HG02943 (cell line): ENCODE measurements around the gene IGIP.
"Not testable (repeated sequence)": the region's sequence is repeated elsewhere in the genome, so short reads cannot be mapped to it uniquely, and the experiment has no call there.

ENCODE experiments used
- ATAC-seq: cut with Tn5 transposase; IDR thresholded peaks from one replicate; pipeline ENCODE4 v1.9.1; 2021; ENCODE audit warnings: mild to moderate bottlenecking, low read depth, moderate library complexity; ENCODE audit not compliant: unreplicated experiment

IGIP gene

DNA sequence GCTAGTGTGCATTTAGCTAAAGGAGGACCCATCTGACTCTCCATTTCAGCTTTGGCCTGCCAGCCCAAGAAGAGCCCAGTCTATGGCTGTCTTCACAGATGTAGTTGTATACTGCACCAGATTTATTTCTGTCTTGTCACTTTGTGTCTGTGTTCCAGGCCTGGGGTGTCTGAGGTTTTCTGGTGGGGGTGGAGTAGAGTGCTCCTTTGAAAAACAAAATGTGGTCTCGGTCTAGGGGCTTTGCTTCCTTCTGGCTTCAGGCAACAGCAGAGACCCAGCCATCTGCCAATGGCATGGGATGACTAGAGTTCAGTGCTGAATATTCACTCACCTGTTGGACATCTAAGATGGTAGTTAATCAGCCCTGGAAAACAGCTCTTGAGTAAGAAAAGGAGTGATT, 10.9 kb downstream of the IGIP start:
- no peak for ATAC-seq

DNA sequence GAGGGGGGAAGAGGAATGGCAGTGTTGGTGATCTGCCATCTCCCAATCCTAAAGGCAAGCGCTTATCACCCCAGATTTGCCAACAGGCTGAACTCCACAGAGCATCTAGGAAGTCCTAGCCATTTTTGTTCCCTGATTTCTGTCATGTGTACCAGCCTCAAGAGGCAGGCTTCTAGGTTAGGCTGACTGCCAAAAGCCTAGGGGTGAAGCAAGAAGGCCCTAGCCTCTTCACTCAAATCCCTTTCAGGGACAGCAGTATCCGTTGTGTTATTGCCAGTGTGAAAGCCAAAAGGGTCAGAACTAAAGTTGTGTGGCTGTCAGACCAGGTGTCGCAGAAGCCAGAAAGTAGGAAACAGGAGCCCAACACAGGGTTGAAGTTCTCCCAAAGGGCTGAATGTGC, 14.7 kb downstream of the IGIP start:
- no peak for ATAC-seq

DNA sequence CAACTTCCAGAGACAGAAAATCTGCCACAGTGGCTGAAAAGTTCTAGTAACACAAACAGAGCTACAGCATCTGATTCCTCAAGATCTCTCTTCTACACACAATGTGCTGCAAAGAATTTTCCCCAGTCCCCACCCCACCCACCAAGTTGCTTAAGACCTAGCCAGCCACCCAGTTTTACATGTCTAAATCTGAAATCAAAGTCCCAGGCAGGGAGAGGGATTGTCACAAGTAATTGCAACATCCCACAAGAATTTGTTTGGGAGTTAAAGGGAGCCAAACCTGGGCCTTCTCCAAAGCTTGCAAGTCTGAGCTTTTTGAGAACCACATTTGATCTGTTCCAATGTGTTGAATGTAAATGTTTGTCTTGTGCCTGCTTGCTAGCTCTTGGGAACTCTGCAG, 15.5 kb downstream of the IGIP start:
- ATAC-seq, result no peak

DNA sequence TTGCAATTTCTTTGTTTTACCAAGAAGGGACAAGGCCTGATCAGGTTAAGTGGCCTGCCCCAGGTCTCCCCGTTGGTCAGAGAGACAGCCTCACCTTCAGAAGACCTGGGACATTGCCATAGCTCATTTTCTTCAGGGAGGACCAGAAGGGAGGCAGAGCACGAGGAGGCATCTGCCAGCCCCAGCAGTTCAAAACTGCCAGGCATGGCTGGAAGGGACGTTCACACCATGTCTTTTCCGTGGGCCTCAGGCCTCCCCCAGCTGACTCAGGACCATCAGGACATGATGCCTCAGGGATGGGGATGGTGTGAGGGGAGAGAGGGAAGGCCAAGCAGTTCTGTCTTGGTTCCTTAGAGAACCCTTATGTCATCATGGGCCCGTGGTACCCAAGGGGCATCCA, 16.5 kb downstream of the IGIP start:
- ATAC-seq, result no peak

DNA sequence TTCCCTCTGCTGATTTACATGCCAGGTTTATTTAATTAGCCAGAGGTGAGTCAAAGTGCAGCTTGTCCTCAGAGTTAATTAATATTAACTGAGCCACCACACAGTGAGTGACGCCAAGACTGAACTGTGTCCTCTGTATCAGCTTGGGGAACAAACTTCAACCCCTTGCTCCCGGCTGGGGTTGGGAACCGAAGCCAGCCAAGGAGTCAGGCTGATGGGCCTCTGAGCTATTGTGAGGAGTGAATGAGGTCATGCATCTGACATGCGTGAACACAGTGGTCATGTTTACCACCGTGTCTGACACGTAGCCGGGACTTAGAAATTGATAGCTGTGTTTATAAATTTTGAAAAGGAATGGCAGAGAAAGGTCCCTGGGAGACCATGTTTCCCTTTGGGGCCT, 17.1 kb downstream of the IGIP start:
- no peak for ATAC-seq

DNA sequence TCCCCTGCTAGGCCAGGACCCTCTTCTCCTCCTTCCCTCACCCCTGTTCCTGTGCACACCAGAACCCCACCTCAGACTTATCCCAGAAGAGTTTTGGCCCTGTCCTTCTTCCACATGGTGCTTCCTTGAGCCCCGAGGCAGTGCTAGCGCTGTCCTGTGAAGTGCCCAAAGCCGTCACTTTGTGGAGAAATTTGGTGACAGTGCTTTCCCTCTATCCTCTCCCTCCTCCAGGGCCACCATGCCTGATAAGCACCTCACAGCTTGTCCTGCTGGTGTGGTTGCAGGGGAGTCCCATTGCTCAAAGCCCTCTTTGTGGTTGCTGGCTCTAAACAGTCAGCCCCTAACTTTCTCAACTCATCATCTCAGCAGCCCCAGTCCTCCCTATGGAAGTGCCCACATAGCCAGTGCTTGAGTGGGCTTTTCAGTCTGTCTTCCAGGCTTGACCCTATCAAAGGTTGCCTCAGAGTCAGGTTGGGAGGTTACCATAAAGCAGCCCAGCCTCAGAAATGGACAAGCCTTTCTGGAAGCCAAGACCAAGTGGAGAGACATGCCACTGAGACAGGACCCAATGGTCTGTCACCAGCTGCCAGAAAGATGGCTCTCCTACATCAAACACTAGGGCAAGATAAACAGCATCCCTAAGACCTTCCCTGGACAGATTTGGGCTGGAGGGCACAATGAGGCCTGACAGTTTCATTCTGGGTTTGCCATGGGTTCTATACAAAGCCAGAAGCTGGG, 18.0 kb downstream of the IGIP start:
- ATAC-seq, result no peak

DNA sequence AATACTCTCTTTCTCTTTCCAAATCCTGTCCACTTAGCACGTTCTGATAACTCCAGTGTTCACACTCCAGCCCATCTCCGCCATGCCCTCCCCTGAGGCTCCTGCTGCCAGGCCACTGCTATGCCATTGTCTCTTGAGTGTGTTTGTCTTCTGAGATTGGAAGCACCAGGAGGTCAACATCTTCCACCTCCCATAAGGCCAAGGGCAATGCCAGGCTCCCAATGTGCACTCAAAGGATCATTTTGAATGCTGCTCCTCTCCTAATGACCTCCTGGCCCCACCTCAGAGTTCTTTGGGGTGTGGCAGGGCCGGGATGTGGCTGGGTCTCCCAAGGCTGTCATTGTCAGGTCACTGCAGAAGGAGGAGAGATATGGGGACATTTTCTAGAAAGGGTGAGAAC, 19.5 kb downstream of the IGIP start:
- no peak for ATAC-seq

DNA sequence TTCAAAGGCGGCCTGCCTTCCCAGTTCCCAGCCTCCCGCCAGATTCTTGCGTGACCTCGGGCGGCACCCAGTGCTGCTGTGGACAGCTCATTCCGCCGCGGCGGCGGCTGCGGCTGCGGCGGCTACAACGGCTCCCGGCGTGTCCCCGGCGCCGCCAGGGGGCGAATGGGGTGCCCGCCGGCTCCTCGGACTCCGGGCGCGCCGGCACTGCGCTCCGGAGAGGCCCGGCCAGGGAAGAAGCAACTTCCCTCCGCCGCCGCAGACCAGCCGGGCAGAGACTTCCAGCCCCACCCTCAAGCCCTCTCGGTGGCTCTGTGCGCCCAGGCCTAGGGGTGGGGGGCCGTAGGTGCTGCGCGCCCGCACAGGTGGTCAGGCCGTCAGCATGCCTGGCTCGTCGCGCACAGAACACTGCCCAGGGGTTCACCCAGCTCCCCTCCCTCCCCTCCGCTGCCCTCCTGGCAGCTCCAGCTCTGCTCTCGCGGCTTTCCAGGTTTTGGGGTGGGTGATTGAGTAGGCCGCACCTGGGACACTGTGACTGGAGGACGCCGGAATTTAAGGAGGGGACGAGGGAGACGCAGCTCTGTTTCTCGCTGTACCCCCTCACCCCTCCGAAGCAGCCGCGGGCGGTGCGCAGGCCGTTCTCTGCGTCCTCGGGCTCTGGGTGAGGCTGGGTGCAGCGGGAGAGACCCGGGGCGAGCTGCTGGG, 20.2 kb downstream of the IGIP start:
- ATAC-seq, result no peak

DNA sequence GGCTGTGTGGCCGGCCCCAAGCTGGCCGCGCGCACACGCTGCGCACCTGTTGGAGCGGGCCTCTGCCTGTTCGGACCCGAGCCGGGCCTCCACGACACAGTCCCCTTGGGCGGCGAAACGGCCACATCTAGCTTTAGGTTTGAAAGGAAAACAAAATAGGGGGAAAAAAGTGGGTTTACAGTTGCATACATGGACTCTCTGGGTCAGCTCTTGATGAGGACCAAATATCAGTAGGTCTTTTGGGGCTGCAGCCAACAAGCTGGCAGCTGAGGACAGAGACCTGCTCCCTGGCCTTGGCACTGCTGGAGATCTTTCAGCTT, 20.7 kb downstream of the IGIP start:
- ATAC-seq, result no peak

DNA sequence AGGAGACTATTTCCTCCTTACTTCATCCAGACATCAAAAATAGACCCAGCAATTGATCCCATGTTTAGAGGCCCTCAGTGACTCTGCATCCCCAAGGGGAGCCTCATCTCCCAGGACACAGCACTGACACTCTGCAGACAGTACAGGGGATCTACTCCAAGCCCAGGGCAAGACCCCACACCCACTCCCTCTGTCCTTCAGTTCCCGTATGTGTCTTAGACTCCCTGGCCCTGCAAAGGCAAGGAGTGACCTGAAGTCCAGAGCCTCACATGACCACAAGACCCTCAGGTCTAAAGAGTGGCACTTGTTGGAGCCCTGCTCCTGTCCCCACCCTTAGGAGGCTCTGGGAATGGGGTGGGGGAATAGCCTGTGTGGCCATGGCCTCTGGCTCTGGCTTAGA, 21.7 kb downstream of the IGIP start:
- ATAC-seq, result no peak

DNA sequence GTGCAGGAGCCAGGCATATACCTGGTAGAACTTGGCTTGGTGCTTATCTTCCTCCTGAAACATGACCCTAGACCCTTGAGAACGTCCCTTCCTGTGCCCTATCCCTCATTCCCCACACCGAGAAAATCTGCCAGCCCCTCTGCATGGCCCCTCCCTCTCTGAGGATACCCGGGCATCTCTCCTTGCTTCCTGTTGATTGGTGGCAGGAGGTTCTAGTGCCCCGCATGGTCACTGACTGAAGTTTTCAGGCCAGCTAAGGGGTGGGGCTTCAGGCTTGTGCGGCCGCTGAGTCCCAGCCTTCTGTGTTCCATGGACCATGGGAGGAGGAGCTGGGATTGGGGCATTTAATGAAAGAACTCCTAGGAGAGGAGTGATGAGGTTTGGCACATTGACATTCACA, 22.8 kb downstream of the IGIP start:
- ATAC-seq, result no peak

DNA sequence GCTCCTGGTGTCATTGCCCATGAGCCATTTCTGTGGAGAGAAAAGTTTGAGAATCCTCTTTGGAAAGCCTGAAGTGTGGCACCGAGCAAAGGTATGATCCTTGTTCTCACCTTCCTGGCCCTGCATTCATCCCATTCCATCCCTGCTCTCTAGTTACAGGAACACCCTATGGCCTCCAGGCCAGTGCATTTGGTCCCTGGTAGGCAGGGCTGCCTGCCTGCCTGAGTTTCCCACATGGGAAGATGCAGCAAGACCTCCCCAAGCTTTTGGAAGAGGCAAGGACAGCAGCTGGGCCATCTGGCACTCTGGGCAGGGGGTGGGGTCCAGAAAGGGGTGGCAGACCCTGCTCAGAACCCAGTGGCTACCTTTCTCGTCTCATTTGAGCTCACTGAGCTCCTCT, 24.5 kb downstream of the IGIP start:
- no peak for ATAC-seq

DNA sequence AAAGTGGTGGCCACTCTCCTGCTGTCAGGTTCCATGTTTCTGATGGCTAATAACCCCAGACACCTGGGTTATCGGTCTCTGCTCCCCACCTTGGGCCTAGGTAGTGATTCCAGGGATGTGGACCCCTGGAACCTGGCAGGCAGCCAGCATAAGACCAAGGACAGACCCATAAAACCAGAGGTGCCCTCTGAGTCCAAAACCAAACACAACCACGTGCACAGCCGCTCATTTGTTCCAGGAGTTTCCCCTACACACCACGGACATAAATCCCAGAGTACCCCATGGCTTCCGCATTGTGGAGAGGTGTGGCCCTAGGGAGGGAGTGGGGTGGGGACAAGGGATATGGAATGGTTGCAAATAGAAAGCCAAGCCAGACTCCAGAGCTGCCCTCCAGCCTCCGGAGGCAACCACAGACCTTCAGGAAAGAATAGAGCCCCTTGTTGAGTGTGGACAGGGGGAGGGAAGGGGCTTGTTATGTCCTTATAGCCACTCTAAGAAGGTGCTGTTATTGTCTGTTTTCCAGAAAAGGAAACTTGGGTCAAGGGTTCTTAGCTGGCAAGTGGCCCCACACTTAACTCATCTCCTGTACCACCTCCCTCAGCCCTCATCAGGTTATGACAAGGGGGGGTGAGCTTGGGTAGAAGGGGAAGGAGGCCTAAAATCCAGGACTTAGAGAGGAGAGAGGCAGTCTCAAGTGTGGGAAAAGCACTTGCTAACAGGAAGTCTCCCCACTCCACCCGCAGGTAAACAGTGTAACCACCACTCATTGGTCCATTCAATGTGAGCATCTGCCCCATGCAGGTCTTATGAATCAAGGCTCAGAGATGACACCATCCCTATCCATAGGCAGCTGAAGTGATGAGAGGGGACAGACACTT, 25.6 kb downstream of the IGIP start:
- ATAC-seq, result no peak

DNA sequence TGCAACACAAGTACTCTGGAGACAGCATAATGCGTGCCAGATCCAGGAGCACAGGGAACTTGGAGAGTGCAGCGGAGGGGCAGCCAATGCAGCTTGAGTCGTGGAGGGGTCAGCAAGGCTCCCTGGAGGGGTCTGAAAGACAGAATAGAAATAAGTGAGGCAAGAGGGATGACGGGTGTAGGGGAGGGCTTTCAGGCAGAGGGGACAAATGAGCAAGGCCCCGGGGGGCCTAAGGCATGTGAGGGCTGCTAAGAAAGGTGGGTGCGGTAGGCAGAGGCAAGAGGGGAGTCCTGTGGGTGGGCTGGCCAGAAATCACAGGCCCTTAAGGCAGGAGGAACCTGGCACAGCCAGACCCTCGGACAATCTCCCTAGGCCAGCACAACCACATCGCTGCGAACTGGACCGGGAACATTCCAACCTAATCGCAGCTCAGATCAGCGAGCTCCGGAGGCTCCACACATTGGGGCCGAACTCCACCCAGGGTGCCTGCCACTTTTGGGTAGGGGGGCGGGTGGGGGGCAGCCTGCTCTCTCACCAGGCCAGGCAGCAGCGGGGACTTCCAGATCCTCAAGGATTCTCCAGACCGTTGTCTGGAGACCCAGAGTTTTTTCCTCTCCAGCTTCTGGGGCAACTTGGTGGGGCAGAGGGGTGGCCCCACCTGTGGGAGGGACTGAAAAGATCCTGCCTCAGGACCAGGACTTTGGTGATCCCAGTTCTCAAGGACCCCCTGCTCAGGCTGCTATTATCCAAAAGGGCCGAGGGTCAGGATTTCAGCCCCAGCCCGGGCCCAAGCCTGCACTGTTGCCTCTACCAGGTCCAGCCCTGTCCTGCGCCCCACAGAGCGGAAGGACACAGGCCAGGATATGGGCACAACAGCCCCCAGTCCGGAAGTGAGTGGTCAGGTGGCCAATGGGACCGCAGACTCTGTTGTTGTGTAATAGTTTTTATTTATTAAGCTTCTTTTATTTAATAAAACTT, 26.6 kb downstream of the IGIP start:
- ATAC-seq, result no peak

DNA sequence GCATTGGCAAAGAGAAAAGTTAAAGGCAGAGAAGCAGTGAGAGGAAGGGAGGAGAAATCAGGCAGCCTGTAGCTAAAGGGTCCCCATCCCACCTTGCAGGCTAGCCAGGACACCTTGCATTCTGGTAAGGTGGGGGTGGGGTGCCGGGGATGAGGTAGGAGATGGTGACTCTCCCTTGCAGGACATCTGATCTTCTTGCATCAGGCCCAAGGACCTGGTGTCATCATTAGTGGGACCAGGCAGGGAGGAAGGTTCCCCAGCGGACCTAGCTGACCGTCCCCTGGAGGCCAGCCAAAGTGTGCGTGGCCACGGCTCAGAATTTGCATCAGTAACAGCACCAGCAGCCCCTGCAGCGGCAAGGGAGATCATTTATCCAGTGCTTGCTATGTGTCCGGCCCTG, 27.5 kb downstream of the IGIP start:
- ATAC-seq, result no peak

DNA sequence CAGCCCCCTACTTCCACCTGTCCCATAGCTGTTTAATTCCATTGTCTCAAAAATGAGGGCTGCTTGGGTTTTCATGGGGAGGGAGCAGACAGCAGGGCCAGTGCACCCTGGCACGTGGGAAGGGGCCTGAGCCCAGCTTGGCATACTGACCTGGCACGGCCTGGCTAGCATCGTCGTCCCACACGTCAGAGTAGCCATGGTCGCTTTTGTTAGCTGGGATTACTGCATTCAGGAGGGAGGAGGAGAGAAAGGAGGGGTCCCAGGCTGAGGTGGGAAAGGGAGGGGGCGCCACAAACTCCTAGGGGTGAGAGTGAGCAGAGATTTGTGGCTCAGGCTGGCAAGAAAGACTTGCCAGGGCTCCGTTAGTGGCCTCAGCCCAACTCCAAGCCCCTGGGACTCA, 28.2 kb downstream of the IGIP start:
- ATAC-seq, result no peak

DNA sequence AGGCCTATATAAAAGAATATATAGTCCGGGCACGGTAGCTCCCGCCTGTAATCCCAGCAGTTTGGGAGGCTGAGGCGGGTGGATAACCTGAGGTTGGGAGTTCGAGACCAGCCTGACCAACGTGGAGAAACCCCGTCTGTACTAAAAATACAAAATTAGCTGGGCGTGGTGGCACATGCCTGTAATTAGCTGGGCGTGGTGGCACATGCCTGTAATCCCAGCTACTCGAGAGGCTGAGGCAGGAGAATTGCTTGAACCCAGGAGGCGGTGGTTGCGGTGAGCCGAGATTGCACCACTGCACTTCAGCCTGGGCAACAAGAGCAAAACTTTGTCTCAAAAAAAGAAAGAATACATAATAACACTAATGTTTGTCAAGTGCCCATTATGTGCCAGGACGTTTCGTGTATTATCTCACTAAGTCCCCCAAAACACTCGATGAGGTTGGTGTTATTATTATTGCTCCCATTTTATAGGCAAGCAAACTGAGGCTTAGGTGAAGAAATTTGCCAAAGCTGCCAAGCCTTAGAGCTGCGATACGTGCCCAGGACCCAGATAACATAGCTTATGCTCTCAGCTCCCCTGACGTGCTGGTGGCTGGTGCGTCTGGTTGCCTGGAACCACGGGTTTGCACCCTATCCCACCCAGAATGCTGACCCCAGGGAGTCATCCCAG, 29.1 kb downstream of the IGIP start:
- not testable (repeated sequence) for ATAC-seq

DNA sequence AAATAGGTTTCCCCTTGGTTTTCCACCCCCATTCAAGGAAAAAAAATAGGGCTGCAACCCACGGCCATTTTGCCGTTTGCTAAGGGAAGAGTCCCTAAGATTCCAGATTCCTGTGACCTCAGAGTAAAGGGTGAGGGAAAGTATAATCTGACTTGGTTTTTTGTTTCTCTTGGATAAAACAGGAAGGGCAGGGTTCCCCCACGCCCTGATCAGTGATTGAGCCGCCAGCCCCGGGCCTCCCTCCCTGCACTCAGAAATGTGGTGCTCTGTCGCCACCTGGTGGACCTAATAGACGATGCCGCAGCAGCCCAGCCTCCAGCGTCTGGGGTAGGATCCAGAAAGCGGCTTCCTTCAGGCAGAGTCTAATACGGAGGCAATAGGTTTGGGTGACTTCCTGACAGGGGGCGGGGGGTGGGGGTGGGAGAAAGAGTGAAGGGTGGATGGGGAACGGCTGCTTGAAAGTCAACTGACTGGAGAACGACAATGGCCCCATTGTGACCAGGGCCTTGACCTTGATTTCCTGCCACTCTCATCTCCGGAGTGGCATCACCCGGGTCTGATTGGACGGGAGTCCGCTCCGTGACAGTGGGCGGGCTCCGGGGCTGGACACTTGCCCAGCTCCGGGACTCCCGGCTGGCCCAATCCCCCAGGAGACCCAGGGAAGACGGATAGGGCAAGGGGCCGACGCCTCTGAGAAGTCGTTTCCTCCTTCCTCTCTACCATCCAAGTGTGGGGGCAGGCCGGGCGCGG, 31.5 kb downstream of the IGIP start:
- ATAC-seq, result peak; percentile 84
